HG02623 (cell line): ENCODE data around the gene CNOT11.

Experiments
- ATAC-seq: cut with Tn5 transposase; IDR thresholded peaks from one replicate; pipeline ENCODE4 v1.9.1; 2021; ENCODE audit warnings: moderate library complexity; ENCODE audit not compliant: unreplicated experiment

The CNOT11 gene

GRCh38 chr2:101274142-101274541 lies 21.5 kb downstream of the CNOT11 start:
- ATAC-seq, result no peak

- no peak for ATAC-seq
These were observed 24.4 kb downstream of the CNOT11 start for GRCh38 chr2:101277111-101277510.

GRCh38 chr2:101278925-101279324 lies 26.2 kb downstream of the CNOT11 start:
- ATAC-seq, result no peak

GRCh38 chr2:101281482-101281881 lies 28.8 kb downstream of the CNOT11 start:
- no peak for ATAC-seq

GRCh38 chr2:101282980-101283379 lies 30.3 kb downstream of the CNOT11 start:
- no peak for ATAC-seq

- ATAC-seq, result no peak
These were observed 34.0 kb downstream of the CNOT11 start for GRCh38 chr2:101286684-101287083.

GRCh38 chr2:101287303-101287702 lies 34.6 kb downstream of the CNOT11 start:
- no peak for ATAC-seq

GRCh38 chr2:101290711-101291110 lies 38.0 kb downstream of the CNOT11 start:
- ATAC-seq, result no peak

- ATAC-seq, result no peak
These were observed 39.3 kb downstream of the CNOT11 start for GRCh38 chr2:101291973-101292372.

GRCh38 chr2:101293544-101293943 lies 40.9 kb downstream of the CNOT11 start:
- ATAC-seq, result no peak

GRCh38 chr2:101294861-101295260 lies 42.2 kb downstream of the CNOT11 start:
- no peak for ATAC-seq

GRCh38 chr2:101295895-101296294 lies 43.2 kb downstream of the CNOT11 start:
- no peak for ATAC-seq

GRCh38 chr2:101296371-101296770 lies 43.7 kb downstream of the CNOT11 start:
- no peak for ATAC-seq

- ATAC-seq, result no peak
These were observed 44.7 kb downstream of the CNOT11 start for GRCh38 chr2:101297383-101297782.

GRCh38 chr2:101299604-101300003 lies 46.9 kb downstream of the CNOT11 start:
- no peak for ATAC-seq

GRCh38 chr2:101300164-101300563 lies 47.5 kb downstream of the CNOT11 start:
- ATAC-seq, result no peak

GRCh38 chr2:101300836-101301235 lies 48.1 kb downstream of the CNOT11 start:
- ATAC-seq, result no peak

GRCh38 chr2:101302016-101302415 lies 49.3 kb downstream of the CNOT11 start:
- no peak for ATAC-seq

GRCh38 chr2:101303688-101304087 lies 51.0 kb downstream of the CNOT11 start:
- no peak for ATAC-seq

- no peak for ATAC-seq
These were observed 52.3 kb downstream of the CNOT11 start for GRCh38 chr2:101305035-101305434.

- no peak for ATAC-seq
These were observed 52.9 kb downstream of the CNOT11 start for GRCh38 chr2:101305492-101306078.

GRCh38 chr2:101306410-101306809 lies 53.7 kb downstream of the CNOT11 start:
- ATAC-seq, result peak; percentile 3

- no peak for ATAC-seq
These were observed 54.8 kb downstream of the CNOT11 start for GRCh38 chr2:101307503-101307902.
